ENCODE results near the gene EIF4H. TPM values are rescaled to one million over a fixed set of nuclear protein-coding genes. Genes with fewer than 3 reads are reported as not detected.

The EIF4H gene
- 100 to 1,000 TPM; 203 to 351 (median 241) TPM for total RNA-seq

- ATAC-seq (replicated peaks in 6 of 8): peak; percentile 90 to 97 (median 96)
- WGBS, 10 experiments: no CpG with 5 or more reads among the region's 95 CpGs
- in situ Hi-C loops (cut with MboI; ENCODE audit: low pct_unique_long_range_greater_than_20kb in 2 of 9, low sequenced_read_pairs in 9 of 9, unreplicated experiment in 9 of 9): loop anchor here in 1 of 9 experiments (10.0 kb wide), 1 partner anchor 89 kb away; the partner anchor contains the start of gene LIMK1
Observed at GRCh38 chr7:74173866-74174605, at the start of gene EIF4H. EIF4H (plus strand) TSS chr7:74174356; CDS start chr7:74174384, 28 bp downstream.

GRCh38 chr7:74126220-74126880 is 47.8 kb upstream of the EIF4H start:
- H3K4me3 ChIP-seq: no peak overlapping the region
- in situ Hi-C loops (cut with MboI; ENCODE audit: low pct_unique_long_range_greater_than_20kb in 2 of 9, low sequenced_read_pairs in 9 of 9, unreplicated experiment in 9 of 9): no loop called here
- ATAC-seq (replicated peaks in 6 of 8): no peak
- no peaks in the 10 kb centered on the region for H3K4me1 ChIP-seq (replicated peaks in 1 of 2)
- H3K27ac ChIP-seq: no peak overlapping the region
- WGBS, 10 experiments: 31 to 92% (median 67%) methylated on average over 2 to 11 of the region's 12 CpGs; no CpG with 5 or more reads in 1 of the 10 experiments

More at GRCh38 chr7:74173866-74174605, at the start of gene EIF4H:
- Histone ChIP-seq H3K4me3 (peak within 1 kb of the TSS; percentile 75 to 91 (median 88)), H3K4me1 (replicated peaks in 1 of 2) (peaks cover 24 to 37% of the 10 kb centered on the region in 2 donors), H3K27ac (peak within 1 kb of the TSS; percentile 94 to 99)

- H3K27ac ChIP-seq: no peak overlapping the region
- no peak overlapping the region for H3K4me3 ChIP-seq
- WGBS, 10 experiments: 0 to 100% (median 60%) methylated on average over 1 to 2 of the region's 2 CpGs; no CpG with 5 or more reads in 1 of the 10 experiments
- ATAC-seq (replicated peaks in 6 of 8): peak in 4 of 8 experiments; percentile 15 to 77 (median 51)
- no peaks in the 10 kb centered on the region for H3K4me1 ChIP-seq (replicated peaks in 1 of 2)
- in situ Hi-C loops (cut with MboI; ENCODE audit: low pct_unique_long_range_greater_than_20kb in 2 of 9, low sequenced_read_pairs in 9 of 9, unreplicated experiment in 9 of 9): no loop called here
Observed at GRCh38 chr7:74129887-74130286, 44.3 kb upstream of the EIF4H start.

DNA sequence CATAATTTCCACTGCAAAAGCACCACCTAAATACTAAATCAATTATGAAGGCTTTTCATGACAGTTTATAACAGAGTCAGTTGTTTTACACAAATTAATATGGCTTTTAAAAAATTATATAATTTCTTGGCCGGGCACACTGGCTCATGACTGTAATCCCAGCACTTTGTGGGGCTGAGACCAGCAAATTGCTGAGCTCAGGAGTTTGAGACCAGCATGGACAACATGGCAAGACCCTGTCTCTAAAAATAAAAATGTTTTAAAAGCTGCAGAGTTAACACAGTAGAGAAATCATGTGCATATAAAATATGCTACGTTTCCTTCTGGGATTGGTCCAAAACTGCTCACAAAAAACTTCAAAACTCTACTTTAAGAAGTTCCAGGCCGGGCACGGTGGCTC is 43.6 kb upstream of the EIF4H start:
- in situ Hi-C loops (cut with MboI; ENCODE audit: low pct_unique_long_range_greater_than_20kb in 2 of 9, low sequenced_read_pairs in 9 of 9, unreplicated experiment in 9 of 9): no loop called here
- no peak for ATAC-seq (replicated peaks in 6 of 8)
- 0 to 95% (median 52%) methylated on average over 1 to 4 of the region's 4 CpGs; no CpG with 5 or more reads in 2 of the 10 experiments for WGBS, 10 experiments
- no peak overlapping the region for H3K4me3 ChIP-seq
- H3K4me1 ChIP-seq (replicated peaks in 1 of 2): no peaks in the 10 kb centered on the region
- H3K27ac ChIP-seq: no peak overlapping the region

- peak in 6 of 8 experiments; percentile 20 to 97 (median 74) for ATAC-seq (replicated peaks in 6 of 8)
- H3K27ac ChIP-seq: no peak overlapping the region
- in situ Hi-C loops (cut with MboI; ENCODE audit: low pct_unique_long_range_greater_than_20kb in 2 of 9, low sequenced_read_pairs in 9 of 9, unreplicated experiment in 9 of 9): no loop called here
- 43 to 90% (median 80%) methylated on average over 1 to 5 of the region's 8 CpGs; no CpG with 5 or more reads in 1 of the 10 experiments for WGBS, 10 experiments
- no peak overlapping the region for H3K4me3 ChIP-seq
- peaks cover 0 to 2% of the 10 kb centered on the region in 2 donors for H3K4me1 ChIP-seq (replicated peaks in 1 of 2)
Observed at GRCh38 chr7:74134117-74134620, 40.0 kb upstream of the EIF4H start.

DNA sequence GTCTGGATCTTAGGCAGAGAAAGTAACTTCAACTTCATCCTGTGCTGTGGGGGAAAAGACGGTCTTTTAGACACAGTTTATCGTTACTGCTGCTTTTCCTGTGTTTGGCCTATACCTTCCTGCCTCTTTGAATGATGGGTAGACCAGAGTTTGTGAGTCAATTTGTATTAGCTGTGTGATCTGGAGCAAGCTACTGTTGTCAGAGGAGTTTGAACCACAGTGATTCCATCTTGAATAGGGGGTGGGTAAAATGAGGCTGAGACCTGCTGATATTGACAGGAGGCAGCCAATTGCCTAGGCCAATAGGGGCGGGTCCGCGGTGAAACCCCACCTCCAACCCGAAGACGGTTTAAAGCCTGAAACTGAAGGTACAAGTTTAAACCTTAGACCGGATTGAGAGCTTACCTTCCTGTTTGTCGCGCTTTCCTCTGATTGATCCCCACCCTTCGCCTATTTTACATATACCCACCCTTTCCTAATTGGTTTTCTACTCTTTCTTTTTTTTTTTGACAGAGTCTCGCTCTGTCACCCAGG is 35.8 kb upstream of the EIF4H start:
- Histone ChIP-seq H3K4me3 (no peak overlapping the region), H3K4me1 (replicated peaks in 1 of 2) (peaks cover 0 to 4% of the 10 kb centered on the region in 2 donors), H3K27ac (no peak overlapping the region)
- in situ Hi-C loops (cut with MboI; ENCODE audit: low pct_unique_long_range_greater_than_20kb in 2 of 9, low sequenced_read_pairs in 9 of 9, unreplicated experiment in 9 of 9): no loop called here
- ATAC-seq (replicated peaks in 6 of 8): peak in 2 of 8 experiments; percentile 9 to 32
- 46 to 100% (median 85%) methylated on average over 1 to 11 of the region's 12 CpGs; no CpG with 5 or more reads in 2 of the 10 experiments for WGBS, 10 experiments

GRCh38 chr7:74138945-74139843 is 35.0 kb upstream of the EIF4H start:
- peak in 3 of 8 experiments; percentile 9 to 59 (median 54) for ATAC-seq (replicated peaks in 6 of 8)
- Histone ChIP-seq H3K4me1 (replicated peaks in 1 of 2) (peaks cover 0 to 4% of the 10 kb centered on the region in 2 donors), H3K27ac (no peak overlapping the region), H3K4me3 (no peak overlapping the region)
- in situ Hi-C loops (cut with MboI; ENCODE audit: low pct_unique_long_range_greater_than_20kb in 2 of 9, low sequenced_read_pairs in 9 of 9, unreplicated experiment in 9 of 9): no loop called here
- WGBS, 10 experiments: 64 to 100% (median 87%) methylated on average over 1 to 11 of the region's 16 CpGs

GRCh38 chr7:74141705-74142104 is 32.5 kb upstream of the EIF4H start:
- Histone ChIP-seq H3K27ac (no peak overlapping the region), H3K4me1 (replicated peaks in 1 of 2) (peaks cover 0 to 4% of the 10 kb centered on the region in 2 donors), H3K4me3 (no peak overlapping the region)
- in situ Hi-C loops (cut with MboI; ENCODE audit: low pct_unique_long_range_greater_than_20kb in 2 of 9, low sequenced_read_pairs in 9 of 9, unreplicated experiment in 9 of 9): no loop called here
- 60 to 100% (median 83%) methylated on average over 1 of the region's 1 CpG; no CpG with 5 or more reads in 4 of the 10 experiments for WGBS, 10 experiments
- no peak for ATAC-seq (replicated peaks in 6 of 8)

DNA sequence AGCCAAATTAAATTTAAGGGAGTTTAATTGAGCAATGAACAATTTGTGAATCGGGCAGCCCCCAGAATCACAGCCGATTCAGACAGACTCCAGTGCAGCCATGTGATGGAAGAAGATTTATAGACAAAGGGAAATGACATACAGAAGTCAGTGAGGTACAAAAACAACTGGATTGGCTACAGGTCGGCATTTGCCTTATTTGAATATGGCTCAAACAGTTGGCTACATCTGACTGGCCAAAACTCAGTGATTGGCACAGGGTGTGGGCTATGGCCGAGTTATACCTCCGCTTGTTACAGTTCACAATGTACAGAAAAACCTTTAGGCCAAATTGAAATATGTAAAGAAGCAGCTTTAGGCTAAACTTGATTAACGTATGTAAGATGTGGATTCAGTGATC is 30.8 kb upstream of the EIF4H start:
- ATAC-seq (replicated peaks in 6 of 8): peak in 1 of 8 experiments; percentile 65
- 17 to 100% (median 85%) methylated on average over 1 to 6 of the region's 6 CpGs; no CpG with 5 or more reads in 2 of the 10 experiments for WGBS, 10 experiments
- Histone ChIP-seq H3K4me1 (replicated peaks in 1 of 2) (peaks cover 0 to 4% of the 10 kb centered on the region in 2 donors), H3K27ac (no peak overlapping the region), H3K4me3 (no peak overlapping the region)
- in situ Hi-C loops (cut with MboI; ENCODE audit: low pct_unique_long_range_greater_than_20kb in 2 of 9, low sequenced_read_pairs in 9 of 9, unreplicated experiment in 9 of 9): no loop called here

DNA sequence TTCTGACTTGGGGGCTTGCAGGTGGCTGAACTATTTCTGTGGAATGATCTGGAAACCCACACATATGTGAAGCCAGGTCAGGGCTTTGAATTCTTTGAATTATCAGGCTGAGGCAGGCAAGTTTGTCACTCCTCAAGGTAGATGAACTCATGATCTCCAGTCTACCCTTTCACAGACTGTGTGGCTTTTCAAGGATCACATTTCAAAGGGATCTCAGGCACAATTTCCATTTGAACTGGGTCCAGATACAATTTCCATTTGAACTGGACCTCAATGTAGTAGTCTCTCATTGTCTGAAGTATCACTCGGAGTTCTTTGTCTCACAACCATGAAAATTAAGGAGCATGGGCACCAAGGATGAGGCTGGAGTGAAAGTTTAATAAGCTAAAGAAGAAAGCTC is 25.7 kb upstream of the EIF4H start:
- Histone ChIP-seq H3K27ac (no peak overlapping the region), H3K4me1 (replicated peaks in 1 of 2) (no peaks in the 10 kb centered on the region), H3K4me3 (no peak overlapping the region)
- 17 to 60% (median 60%) methylated on average over 1 of the region's 1 CpG; no CpG with 5 or more reads in 7 of the 10 experiments for WGBS, 10 experiments
- in situ Hi-C loops (cut with MboI; ENCODE audit: low pct_unique_long_range_greater_than_20kb in 2 of 9, low sequenced_read_pairs in 9 of 9, unreplicated experiment in 9 of 9): no loop called here
- peak in 2 of 8 experiments; percentile 13 to 30 for ATAC-seq (replicated peaks in 6 of 8)

DNA sequence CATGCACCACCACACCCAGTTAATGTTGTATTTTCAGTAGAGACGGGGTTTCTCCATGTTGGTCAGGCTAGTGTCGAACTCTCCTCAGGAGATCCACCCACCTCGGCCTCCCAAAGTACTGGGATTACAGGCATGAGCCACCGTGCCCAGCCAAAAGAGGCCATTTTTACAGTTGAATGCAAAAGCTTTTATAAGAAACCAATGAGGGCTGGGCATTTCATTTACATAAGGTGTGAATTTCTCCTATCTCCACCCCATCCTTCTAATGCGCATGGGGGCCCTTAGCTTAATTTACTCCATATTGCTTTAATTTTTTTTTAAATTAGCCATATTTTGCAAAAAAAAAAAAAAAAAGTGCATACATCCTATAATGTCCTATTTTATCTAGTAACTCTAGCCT is 25.1 kb upstream of the EIF4H start:
- Histone ChIP-seq H3K27ac (no peak overlapping the region), H3K4me1 (replicated peaks in 1 of 2) (no peaks in the 10 kb centered on the region), H3K4me3 (no peak overlapping the region)
- in situ Hi-C loops (cut with MboI; ENCODE audit: low pct_unique_long_range_greater_than_20kb in 2 of 9, low sequenced_read_pairs in 9 of 9, unreplicated experiment in 9 of 9): no loop called here
- WGBS, 10 experiments: 0 to 100% (median 60%) methylated on average over 1 to 4 of the region's 5 CpGs; no CpG with 5 or more reads in 2 of the 10 experiments
- peak in 3 of 8 experiments; percentile 20 to 73 (median 55) for ATAC-seq (replicated peaks in 6 of 8)

DNA sequence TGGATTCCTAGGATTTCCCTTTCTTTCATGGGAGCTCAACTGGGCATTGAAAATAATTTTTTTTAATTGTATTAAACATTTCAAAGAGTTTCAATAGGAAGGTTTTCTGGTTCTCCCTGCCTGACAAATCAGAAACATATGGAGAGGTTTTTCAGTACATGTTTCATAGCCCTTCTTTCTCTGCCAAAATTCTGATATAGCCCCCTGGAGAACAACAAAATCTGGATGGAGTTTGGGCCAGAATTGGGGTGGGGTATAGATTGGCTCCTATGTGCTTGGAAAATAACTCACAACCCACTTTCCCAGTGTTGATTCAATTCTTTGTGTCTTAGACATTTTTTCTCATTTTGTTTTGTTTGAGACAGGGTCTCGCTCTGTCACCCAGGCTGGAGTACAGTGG is 24.6 kb upstream of the EIF4H start:
- Histone ChIP-seq H3K4me3 (no peak overlapping the region), H3K27ac (no peak overlapping the region), H3K4me1 (replicated peaks in 1 of 2) (no peaks in the 10 kb centered on the region)
- 80% methylated on average over 1 of the region's 1 CpG; no CpG with 5 or more reads in 9 of the 10 experiments for WGBS, 10 experiments
- in situ Hi-C loops (cut with MboI; ENCODE audit: low pct_unique_long_range_greater_than_20kb in 2 of 9, low sequenced_read_pairs in 9 of 9, unreplicated experiment in 9 of 9): no loop called here
- no peak for ATAC-seq (replicated peaks in 6 of 8)
